Activated naive CD4-positive, alpha-beta T cell treated with anti-CD3 and anti-CD28 coated beads, Interleukin-2, amount 10 ng/mL, durations not matched to agents 7 days and 5 days (primary cell): ENCODE results near the gene SRRM5.
"Not testable (repeated sequence)": the region's sequence is repeated elsewhere in the genome, so short reads cannot be mapped to it uniquely, and the experiment has no call there.

Experiments
- CTCF ChIA-PET: fragments of 350-600 bp; sonication (Branson Sonifier 250); formaldehyde crosslinking; loops from one replicate; lab custom pipeline; 2021; ENCODE audit warnings: antibody characterized with exemption; lab: Charles Lee
- DNase-seq: peaks from one replicate; pipeline ENCODE4 v3.0.0-alpha.2; 2020
- H3K27ac Mint-ChIP-seq: one replicate; pipeline ENCODE4 v1.8.0; 2021; ENCODE audit warnings: mild to moderate bottlenecking, moderate library complexity, mixed read lengths
- H3K27me3 Mint-ChIP-seq: one replicate; pipeline ENCODE4 v1.8.0; 2021; ENCODE audit warnings: mild to moderate bottlenecking, mixed read lengths
- H3K36me3 Mint-ChIP-seq: one replicate; pipeline ENCODE4 v1.8.0; 2021; ENCODE audit warnings: mixed read lengths
- H3K4me1 Mint-ChIP-seq: one replicate; pipeline ENCODE4 v1.8.0; 2021; ENCODE audit warnings: mixed read lengths
- H3K4me3 Mint-ChIP-seq: one replicate; pipeline ENCODE4 v1.8.0; 2021; ENCODE audit warnings: mild to moderate bottlenecking, moderate library complexity, mixed read lengths
- H3K9me3 Mint-ChIP-seq: one replicate; pipeline ENCODE4 v1.8.0; 2021; ENCODE audit warnings: mixed read lengths

Gene SRRM5

GRCh38 chr19:43642531-43642930, 30.6 kb downstream of the SRRM5 start:
- H3K36me3 Mint-ChIP-seq = peaks cover 2% of the 10 kb centered on the region
- H3K9me3 Mint-ChIP-seq = no peaks in the 10 kb centered on the region
- no peak for DNase-seq
- CTCF ChIA-PET = no interaction called here
- peaks cover 49% of the 10 kb centered on the region for H3K27me3 Mint-ChIP-seq
- H3K27ac Mint-ChIP-seq = no peak overlapping the region
- H3K4me3 Mint-ChIP-seq = no peak overlapping the region
- H3K4me1 Mint-ChIP-seq = peaks cover 15% of the 10 kb centered on the region

GRCh38 chr19:43643326-43643725, 31.4 kb downstream of the SRRM5 start:
- no peak overlapping the region for H3K27ac Mint-ChIP-seq
- H3K9me3 Mint-ChIP-seq = no peaks in the 10 kb centered on the region
- peaks cover 4% of the 10 kb centered on the region for H3K36me3 Mint-ChIP-seq
- no peak for DNase-seq
- CTCF ChIA-PET = no interaction called here
- no peak overlapping the region for H3K4me3 Mint-ChIP-seq
- peaks cover 41% of the 10 kb centered on the region for H3K27me3 Mint-ChIP-seq
- peaks cover 12% of the 10 kb centered on the region for H3K4me1 Mint-ChIP-seq

- CTCF ChIA-PET = no interaction called here
- no peak overlapping the region for H3K27ac Mint-ChIP-seq
- no peaks in the 10 kb centered on the region for H3K9me3 Mint-ChIP-seq
- peaks cover 4% of the 10 kb centered on the region for H3K36me3 Mint-ChIP-seq
- H3K4me1 Mint-ChIP-seq = peaks cover 7% of the 10 kb centered on the region
- H3K27me3 Mint-ChIP-seq = peaks cover 33% of the 10 kb centered on the region
- H3K4me3 Mint-ChIP-seq = no peak overlapping the region
- DNase-seq = no peak
Measured at GRCh38 chr19:43644181-43644580, 32.3 kb downstream of the SRRM5 start.

GRCh38 chr19:43648633-43649032, 36.7 kb downstream of the SRRM5 start:
- H3K27ac Mint-ChIP-seq = no peak overlapping the region

GRCh38 chr19:43649514-43649913, 37.6 kb downstream of the SRRM5 start:
- Mint-ChIP-seq H3K4me3 (no peak overlapping the region), H3K4me1 (peaks cover 3% of the 10 kb centered on the region), H3K9me3 (no peaks in the 10 kb centered on the region), H3K27ac (no peak overlapping the region), H3K27me3 (peaks cover 7% of the 10 kb centered on the region), H3K36me3 (peaks cover 14% of the 10 kb centered on the region)
- CTCF ChIA-PET = interaction anchor here (1.1 to 1.7 kb wide), 2 partner anchors 13 to 15 kb away, joined by 3 to 5 read pairs; no protein-coding TSS in a partner anchor
- no peak for DNase-seq

More at GRCh38 chr19:43648633-43649032, 36.7 kb downstream of the SRRM5 start:
- Mint-ChIP-seq H3K27me3 (peaks cover 7% of the 10 kb centered on the region), H3K36me3 (peaks cover 9% of the 10 kb centered on the region), H3K4me3 (no peak overlapping the region), H3K4me1 (peaks cover 3% of the 10 kb centered on the region), H3K9me3 (no peaks in the 10 kb centered on the region)
- CTCF ChIA-PET = interaction anchor here (1.1 to 1.7 kb wide), 2 partner anchors 14 kb away, joined by 3 to 5 read pairs; no protein-coding TSS in a partner anchor
- no peak for DNase-seq

- H3K4me3 Mint-ChIP-seq, H3K9me3 Mint-ChIP-seq, CTCF ChIA-PET, H3K27me3 Mint-ChIP-seq, DNase-seq, H3K4me1 Mint-ChIP-seq, H3K27ac Mint-ChIP-seq: not testable (repeated sequence)
- H3K36me3 Mint-ChIP-seq = peaks cover 19% of the 10 kb centered on the region
Measured at GRCh38 chr19:43650276-43650675, 38.4 kb downstream of the SRRM5 start.

- Mint-ChIP-seq H3K36me3 (peaks cover 23% of the 10 kb centered on the region), H3K9me3 (no peaks in the 10 kb centered on the region), H3K27ac (no peak overlapping the region), H3K27me3 (peaks cover 3% of the 10 kb centered on the region), H3K4me3 (no peak overlapping the region), H3K4me1 (peaks cover 3% of the 10 kb centered on the region)
- DNase-seq = peak; percentile 66
- CTCF ChIA-PET = interaction anchor here (1.4 to 2.0 kb wide), 3 partner anchors 97 to 205 kb away, joined by 3 to 6 read pairs (median 6); no protein-coding TSS in a partner anchor
Measured at GRCh38 chr19:43651758-43652545, 40.1 kb downstream of the SRRM5 start.

- H3K9me3 Mint-ChIP-seq = no peaks in the 10 kb centered on the region
- peaks cover 27% of the 10 kb centered on the region for H3K36me3 Mint-ChIP-seq
- no peak overlapping the region for H3K27ac Mint-ChIP-seq
- no peaks in the 10 kb centered on the region for H3K27me3 Mint-ChIP-seq
- CTCF ChIA-PET = interaction anchor here (1.1 to 2.0 kb wide), 4 partner anchors 97 to 206 kb away, joined by 3 to 6 read pairs (median 5); no protein-coding TSS in a partner anchor
- H3K4me1 Mint-ChIP-seq = peaks cover 3% of the 10 kb centered on the region
- no peak overlapping the region for H3K4me3 Mint-ChIP-seq
- DNase-seq = no peak
Measured at GRCh38 chr19:43652546-43652874, 40.6 kb downstream of the SRRM5 start.

GRCh38 chr19:43656436-43656835, 44.5 kb downstream of the SRRM5 start:
- CTCF ChIA-PET = no interaction called here
- no peak overlapping the region for H3K4me3 Mint-ChIP-seq
- no peak overlapping the region for H3K27ac Mint-ChIP-seq
- H3K9me3 Mint-ChIP-seq = peaks cover 5% of the 10 kb centered on the region
- H3K4me1 Mint-ChIP-seq = peaks cover 3% of the 10 kb centered on the region
- DNase-seq = no peak
- H3K27me3 Mint-ChIP-seq = no peaks in the 10 kb centered on the region
- peaks cover 40% of the 10 kb centered on the region for H3K36me3 Mint-ChIP-seq

GRCh38 chr19:43658001-43658400, 46.1 kb downstream of the SRRM5 start:
- Mint-ChIP-seq H3K9me3 (peaks cover 5% of the 10 kb centered on the region), H3K4me1 (peaks cover 6% of the 10 kb centered on the region), H3K27me3 (no peaks in the 10 kb centered on the region), H3K4me3 (no peak overlapping the region), H3K36me3 (peaks cover 45% of the 10 kb centered on the region), H3K27ac (no peak overlapping the region)
- DNase-seq = no peak
- CTCF ChIA-PET = interaction anchor here (1.6 kb wide), 1 partner anchor 10 kb away, joined by 4 read pairs; no protein-coding TSS in a partner anchor

GRCh38 chr19:43658494-43658893, 46.6 kb downstream of the SRRM5 start:
- H3K36me3 Mint-ChIP-seq = peaks cover 45% of the 10 kb centered on the region

GRCh38 chr19:43660301-43660970, 48.5 kb downstream of the SRRM5 start:
- Mint-ChIP-seq H3K9me3 (peaks cover 5% of the 10 kb centered on the region), H3K4me1 (peaks cover 30% of the 10 kb centered on the region), H3K36me3 (peaks cover 46% of the 10 kb centered on the region), H3K27ac (no peak overlapping the region), H3K27me3 (no peaks in the 10 kb centered on the region), H3K4me3 (no peak overlapping the region)
- DNase-seq = no peak
- CTCF ChIA-PET = interaction anchor here (1.5 kb wide), 1 partner anchor 20 kb away, joined by 3 read pairs; no protein-coding TSS in a partner anchor

More at GRCh38 chr19:43658494-43658893, 46.6 kb downstream of the SRRM5 start:
- DNase-seq = no peak
- Mint-ChIP-seq H3K27me3 (no peaks in the 10 kb centered on the region), H3K4me3 (no peak overlapping the region), H3K4me1 (peaks cover 11% of the 10 kb centered on the region), H3K9me3 (peaks cover 5% of the 10 kb centered on the region), H3K27ac (no peak overlapping the region)
- CTCF ChIA-PET = interaction anchor here (1.6 kb wide), 1 partner anchor 10 kb away, joined by 4 read pairs; no protein-coding TSS in a partner anchor

- H3K36me3 Mint-ChIP-seq = peaks cover 40% of the 10 kb centered on the region
- CTCF ChIA-PET = no interaction called here
- H3K27ac Mint-ChIP-seq = no peak overlapping the region
- peaks cover 30% of the 10 kb centered on the region for H3K4me1 Mint-ChIP-seq
- H3K9me3 Mint-ChIP-seq = peaks cover 5% of the 10 kb centered on the region
- no peaks in the 10 kb centered on the region for H3K27me3 Mint-ChIP-seq
- no peak for DNase-seq
- no peak overlapping the region for H3K4me3 Mint-ChIP-seq
Measured at GRCh38 chr19:43660971-43661360, 49.1 kb downstream of the SRRM5 start.

- no peak overlapping the region for H3K27ac Mint-ChIP-seq
- peaks cover 5% of the 10 kb centered on the region for H3K9me3 Mint-ChIP-seq
- no peaks in the 10 kb centered on the region for H3K27me3 Mint-ChIP-seq
- peaks cover 36% of the 10 kb centered on the region for H3K4me1 Mint-ChIP-seq
- no peak overlapping the region for H3K4me3 Mint-ChIP-seq
- H3K36me3 Mint-ChIP-seq = peaks cover 42% of the 10 kb centered on the region
- no peak for DNase-seq
- CTCF ChIA-PET = interaction anchor here (1.7 kb wide), 1 partner anchor 14 kb away, joined by 5 read pairs; no protein-coding TSS in a partner anchor
Measured at GRCh38 chr19:43662487-43662886, 50.6 kb downstream of the SRRM5 start.
